Choroid plexus epithelial cell (primary cell): ENCODE measurements around the gene AKAP7.
A peak's percentile ranks its signal among the peaks of the same experiment; 100 is the strongest.

ENCODE experiments used
- DNase-seq: peaks from one replicate; pipeline ENCODE4 v3.0.0-alpha.2; 2010; ENCODE audit warnings: low read depth
- H3K4me3 ChIP-seq: 2 replicates; pipeline ENCODE4 v1.5.1; 2011; ENCODE audit warnings: low read depth, mild to moderate bottlenecking, control low read depth, low read length, moderate library complexity
- TF ChIP-seq, protein P1 (sequence below): conservative IDR thresholded peaks from 2 replicates; pipeline ENCODE4 v1.5.1; 2011; ENCODE audit warnings: low read depth, mild to moderate bottlenecking, control low read depth, inconsistent platforms, low read length, moderate library complexity

The AKAP7 gene

GRCh38 chr6:131172222-131172621, 37.0 kb downstream of the AKAP7 start:
- peak; percentile 34 for DNase-seq
- no peak overlapping the region for H3K4me3 ChIP-seq
- TF ChIP-seq, protein P1, sequence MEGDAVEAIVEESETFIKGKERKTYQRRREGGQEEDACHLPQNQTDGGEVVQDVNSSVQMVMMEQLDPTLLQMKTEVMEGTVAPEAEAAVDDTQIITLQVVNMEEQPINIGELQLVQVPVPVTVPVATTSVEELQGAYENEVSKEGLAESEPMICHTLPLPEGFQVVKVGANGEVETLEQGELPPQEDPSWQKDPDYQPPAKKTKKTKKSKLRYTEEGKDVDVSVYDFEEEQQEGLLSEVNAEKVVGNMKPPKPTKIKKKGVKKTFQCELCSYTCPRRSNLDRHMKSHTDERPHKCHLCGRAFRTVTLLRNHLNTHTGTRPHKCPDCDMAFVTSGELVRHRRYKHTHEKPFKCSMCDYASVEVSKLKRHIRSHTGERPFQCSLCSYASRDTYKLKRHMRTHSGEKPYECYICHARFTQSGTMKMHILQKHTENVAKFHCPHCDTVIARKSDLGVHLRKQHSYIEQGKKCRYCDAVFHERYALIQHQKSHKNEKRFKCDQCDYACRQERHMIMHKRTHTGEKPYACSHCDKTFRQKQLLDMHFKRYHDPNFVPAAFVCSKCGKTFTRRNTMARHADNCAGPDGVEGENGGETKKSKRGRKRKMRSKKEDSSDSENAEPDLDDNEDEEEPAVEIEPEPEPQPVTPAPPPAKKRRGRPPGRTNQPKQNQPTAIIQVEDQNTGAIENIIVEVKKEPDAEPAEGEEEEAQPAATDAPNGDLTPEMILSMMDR = no peak

DNA sequence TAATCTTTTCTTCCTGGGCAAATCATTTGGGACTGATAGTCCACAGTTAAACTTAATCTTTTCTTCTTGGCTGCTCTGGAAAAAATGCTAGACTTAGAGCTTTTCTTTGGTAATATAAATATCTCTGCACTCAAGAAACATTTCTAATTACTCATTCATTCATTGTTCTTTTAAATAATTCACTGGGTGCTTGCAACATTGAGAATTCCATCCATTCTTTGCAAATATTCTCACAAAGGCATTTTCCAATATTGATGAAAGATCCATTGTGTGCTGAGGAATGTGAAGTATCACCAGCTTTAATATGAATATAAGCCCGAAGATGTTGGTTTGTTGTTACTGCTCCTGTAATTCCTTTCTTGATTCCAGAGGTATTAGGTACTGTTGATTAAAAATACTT, 38.4 kb downstream of the AKAP7 start:
- H3K4me3 ChIP-seq = no peak overlapping the region
- TF ChIP-seq, protein P1 = no peak
- peak; percentile 36 for DNase-seq

GRCh38 chr6:131175564-131175963, 40.3 kb downstream of the AKAP7 start:
- DNase-seq = peak; percentile 19
- TF ChIP-seq, protein P1 = no peak
- H3K4me3 ChIP-seq = no peak overlapping the region

- DNase-seq = no peak
- H3K4me3 ChIP-seq = no peak overlapping the region
- TF ChIP-seq, protein P1 = no peak
Measured at GRCh38 chr6:131177996-131178395, 42.7 kb downstream of the AKAP7 start.

GRCh38 chr6:131182991-131183425, 47.7 kb downstream of the AKAP7 start:
- no peak overlapping the region for H3K4me3 ChIP-seq
- TF ChIP-seq, protein P1 = peak; percentile 70
- peak; percentile 69 for DNase-seq

DNA sequence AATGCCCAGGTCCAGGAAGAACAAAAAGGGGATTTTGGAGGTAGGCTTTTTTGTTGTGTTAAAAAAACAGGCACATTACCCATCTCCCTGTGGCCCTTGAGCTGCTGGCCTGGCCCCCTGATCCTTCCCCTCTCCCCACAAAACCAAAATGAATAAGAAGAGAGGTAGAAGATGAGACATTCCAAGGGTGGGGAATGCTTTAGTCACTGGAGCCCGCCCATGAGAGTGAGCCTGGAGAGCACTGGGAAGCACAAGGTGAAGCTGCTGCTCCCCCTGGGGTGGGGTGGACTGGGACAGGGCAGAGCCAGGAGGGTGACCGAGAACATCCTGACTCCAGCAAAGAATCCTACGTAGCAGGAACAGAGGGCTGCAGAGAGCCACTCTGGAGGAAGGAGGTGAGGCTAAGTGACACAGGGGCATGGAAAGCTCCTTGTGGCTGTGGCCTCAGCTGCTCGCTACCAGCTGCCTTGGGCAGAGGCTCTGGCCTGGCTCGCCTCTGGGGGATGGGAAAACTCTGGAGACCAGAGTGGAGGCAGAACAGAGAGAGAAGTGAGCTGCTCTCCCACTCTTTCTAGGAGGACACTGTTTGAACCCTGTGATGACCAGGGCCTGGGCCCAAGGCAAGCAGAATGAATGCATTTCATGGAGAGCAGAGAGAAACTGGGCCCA, 48.3 kb downstream of the AKAP7 start:
- no peak overlapping the region for H3K4me3 ChIP-seq
- no peak for DNase-seq
- TF ChIP-seq, protein P1 = no peak

- H3K4me3 ChIP-seq = no peak overlapping the region
- TF ChIP-seq, protein P1 = no peak
- DNase-seq = no peak
Measured at GRCh38 chr6:131191590-131191989, 56.3 kb downstream of the AKAP7 start.
